Fibroblast of mammary gland (primary cell): Measurements from ENCODE around the gene TARS2.

ENCODE experiments used
- DNase-seq: peaks from one replicate; pipeline ENCODE4 v3.0.0-alpha.2; 2010; ENCODE audit warnings: low read depth
- H3K4me3 ChIP-seq: 2 replicates; pipeline ENCODE4 v1.5.1; 2011; ENCODE audit warnings: low read depth, mild to moderate bottlenecking, low read length, moderate library complexity; ENCODE audit not compliant: control insufficient read depth
- TF ChIP-seq, protein P1 (sequence below): conservative IDR thresholded peaks from 2 replicates; pipeline ENCODE4 v1.5.1; 2011; ENCODE audit warnings: low read depth, low read length, inconsistent platforms; ENCODE audit not compliant: control insufficient read depth, insufficient read depth

TARS2 gene

DNA sequence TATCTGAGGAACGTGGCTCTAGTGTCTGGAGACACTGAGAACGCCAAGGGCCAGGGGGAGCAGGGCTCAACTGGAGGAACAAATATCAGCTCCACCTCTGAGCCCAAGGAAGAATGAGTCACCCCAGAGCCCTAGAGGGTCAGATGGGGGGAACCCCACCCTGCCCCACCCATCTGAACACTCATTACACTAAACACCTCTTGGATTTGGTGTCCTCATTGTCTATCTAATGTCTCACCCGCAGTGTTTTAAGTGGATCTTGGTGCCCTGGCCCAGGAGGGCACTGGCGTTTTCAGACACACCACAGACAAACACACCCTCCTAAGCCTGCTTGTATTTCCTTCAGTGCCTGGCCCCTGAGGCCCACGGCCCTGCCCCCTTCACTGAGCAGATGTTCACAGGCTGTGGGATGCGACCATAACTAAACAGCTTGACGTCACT lies 26.2 kb downstream of the TARS2 start:
- peak; percentile 24 for DNase-seq
- TF ChIP-seq, protein P1, sequence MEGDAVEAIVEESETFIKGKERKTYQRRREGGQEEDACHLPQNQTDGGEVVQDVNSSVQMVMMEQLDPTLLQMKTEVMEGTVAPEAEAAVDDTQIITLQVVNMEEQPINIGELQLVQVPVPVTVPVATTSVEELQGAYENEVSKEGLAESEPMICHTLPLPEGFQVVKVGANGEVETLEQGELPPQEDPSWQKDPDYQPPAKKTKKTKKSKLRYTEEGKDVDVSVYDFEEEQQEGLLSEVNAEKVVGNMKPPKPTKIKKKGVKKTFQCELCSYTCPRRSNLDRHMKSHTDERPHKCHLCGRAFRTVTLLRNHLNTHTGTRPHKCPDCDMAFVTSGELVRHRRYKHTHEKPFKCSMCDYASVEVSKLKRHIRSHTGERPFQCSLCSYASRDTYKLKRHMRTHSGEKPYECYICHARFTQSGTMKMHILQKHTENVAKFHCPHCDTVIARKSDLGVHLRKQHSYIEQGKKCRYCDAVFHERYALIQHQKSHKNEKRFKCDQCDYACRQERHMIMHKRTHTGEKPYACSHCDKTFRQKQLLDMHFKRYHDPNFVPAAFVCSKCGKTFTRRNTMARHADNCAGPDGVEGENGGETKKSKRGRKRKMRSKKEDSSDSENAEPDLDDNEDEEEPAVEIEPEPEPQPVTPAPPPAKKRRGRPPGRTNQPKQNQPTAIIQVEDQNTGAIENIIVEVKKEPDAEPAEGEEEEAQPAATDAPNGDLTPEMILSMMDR: no peak
- H3K4me3 ChIP-seq: no peak overlapping the region

DNA sequence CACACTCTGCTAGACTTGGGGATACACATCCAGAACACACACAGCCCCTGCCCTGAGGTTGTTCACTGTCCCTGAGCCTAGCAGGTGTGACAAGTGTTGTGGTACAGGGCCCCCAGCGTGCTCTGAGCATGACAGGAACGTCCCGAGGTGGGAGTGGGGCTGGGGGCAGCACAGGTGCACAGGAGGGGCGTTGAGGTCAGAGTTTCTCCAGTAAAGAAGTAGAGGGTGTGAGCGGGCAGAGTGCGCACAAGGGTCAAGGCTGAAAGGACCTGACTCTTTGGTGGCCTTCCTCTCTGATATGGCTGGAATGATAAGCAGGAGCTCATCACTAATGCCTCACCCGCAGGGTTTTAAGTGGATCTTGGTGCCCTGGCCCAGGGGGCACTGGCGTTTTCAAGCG lies 27.0 kb downstream of the TARS2 start:
- TF ChIP-seq, protein P1: no peak
- no peak for DNase-seq
- no peak overlapping the region for H3K4me3 ChIP-seq

DNA sequence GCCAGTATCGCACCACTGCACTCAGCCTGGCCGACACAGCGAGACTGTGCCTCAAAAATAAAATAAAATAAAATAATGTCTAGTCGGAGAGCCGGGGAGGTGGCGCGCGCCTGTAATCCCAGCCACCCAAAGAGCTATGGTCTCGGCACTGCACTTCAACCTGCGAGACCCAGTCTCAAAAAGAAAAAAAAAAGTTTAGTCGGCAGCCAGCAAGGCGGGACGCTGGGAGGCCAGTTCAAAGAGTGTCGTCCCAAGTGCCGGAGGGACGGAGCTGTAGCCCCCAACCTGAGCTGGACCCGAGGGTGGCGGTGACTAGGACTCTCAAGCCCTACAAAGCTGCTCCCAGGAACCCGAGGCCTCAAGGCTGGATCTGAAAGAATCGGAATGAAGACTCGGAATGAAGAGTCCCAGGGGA lies 27.7 kb downstream of the TARS2 start:
- no peak for DNase-seq
- peak overlapping the region; percentile 49 for H3K4me3 ChIP-seq
- TF ChIP-seq, protein P1: no peak

DNA sequence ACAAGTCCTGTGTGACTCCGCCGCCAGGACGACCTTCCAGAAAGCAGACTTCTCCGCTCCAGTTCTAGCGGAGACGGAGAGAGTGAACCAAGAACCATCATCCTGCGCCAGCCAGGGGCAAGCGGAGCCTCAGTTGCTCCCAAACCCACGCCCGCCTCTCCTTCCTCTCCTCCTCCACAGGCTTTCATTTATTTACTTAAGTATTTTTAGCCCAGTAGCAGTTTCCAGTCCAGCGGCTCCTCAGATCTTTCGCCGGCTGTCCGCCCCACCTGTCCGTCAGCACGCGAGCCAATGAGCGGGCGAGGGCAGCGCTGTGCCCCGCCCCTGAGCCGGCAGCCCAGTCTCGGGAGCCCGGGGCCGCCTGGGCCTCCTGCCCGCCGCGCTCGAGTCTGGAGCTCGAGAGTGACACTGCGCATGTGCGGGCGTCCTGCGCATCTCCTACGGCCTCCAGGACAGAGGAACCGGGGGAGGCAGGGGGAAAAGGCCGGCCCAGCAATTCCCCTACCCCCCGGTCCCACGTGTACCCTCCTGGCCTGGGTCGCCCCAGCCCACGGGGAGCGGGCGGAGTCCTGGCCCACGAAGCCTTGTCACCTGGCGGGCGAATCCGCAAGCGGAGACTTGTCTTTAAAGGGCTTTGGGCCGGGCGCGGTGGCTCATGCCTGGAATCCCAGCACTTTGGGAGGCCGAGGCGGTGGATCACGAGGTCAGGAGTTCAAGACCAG lies 28.3 kb downstream of the TARS2 start, which contains the start of gene FALEC:
FALEC (plus strand) TSS at position 425 of the 722 bp plus-strand sequence.
- H3K4me3 ChIP-seq: peak within 1 kb of the TSS; percentile 61
- TF ChIP-seq, protein P1: no peak
- peak; percentile 92 for DNase-seq

DNA sequence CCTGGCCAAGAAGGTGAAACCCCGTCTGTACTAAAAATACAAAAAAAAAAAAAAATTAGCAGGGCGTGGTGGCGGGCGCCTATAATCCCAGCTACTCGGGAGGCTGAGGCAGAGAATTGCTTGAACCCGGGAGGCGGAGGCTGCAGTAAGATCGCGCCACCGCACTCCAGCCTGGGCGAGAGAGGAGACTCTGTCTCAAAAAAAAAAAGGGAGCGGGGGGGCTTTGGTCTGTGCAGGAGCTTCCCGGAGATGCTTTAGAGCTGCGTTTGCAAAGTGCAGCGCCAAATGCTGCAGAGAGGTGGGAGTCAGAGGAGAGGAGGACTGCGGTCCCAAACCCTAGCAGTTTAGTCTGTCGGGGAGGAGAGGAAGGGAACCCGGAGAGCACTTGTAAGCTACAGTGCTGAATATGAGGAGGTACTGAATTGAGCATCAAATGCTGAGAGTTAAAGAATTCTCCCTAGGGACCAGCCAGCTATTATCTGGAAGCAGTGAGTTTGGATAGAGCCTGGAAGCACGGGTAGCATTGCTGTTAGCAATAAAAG lies 28.9 kb downstream of the TARS2 start:
- peak overlapping the region; percentile 61 for H3K4me3 ChIP-seq
- DNase-seq: peak; percentile 22
- TF ChIP-seq, protein P1: no peak

DNA sequence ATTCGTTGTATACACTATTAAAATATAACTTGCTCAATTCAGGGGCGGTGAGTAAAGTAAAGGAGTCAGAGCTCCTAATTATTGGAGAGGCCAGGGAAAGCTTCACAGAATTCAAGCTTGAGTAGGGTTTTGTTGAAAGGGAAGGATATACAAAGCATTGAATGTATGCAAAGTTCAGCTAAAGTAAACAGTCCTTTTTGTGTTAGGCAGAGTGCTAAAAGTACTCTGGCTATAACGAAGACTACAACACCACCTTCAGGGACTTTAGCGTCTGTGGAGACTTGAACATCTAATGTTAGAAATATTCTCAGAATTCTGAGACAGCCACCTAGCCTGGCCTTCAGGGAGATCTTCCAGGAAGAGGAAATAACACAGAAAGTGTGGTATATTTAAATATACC lies 29.4 kb downstream of the TARS2 start:
- DNase-seq: peak; percentile 18
- TF ChIP-seq, protein P1: no peak
- H3K4me3 ChIP-seq: peak overlapping the region; percentile 61
